ENCODE data around the gene C1orf115. TPM values are rescaled to one million over a fixed set of nuclear protein-coding genes. Genes with fewer than 3 reads are reported as not detected.

C1orf115 gene
- total RNA-seq, 2 donors from 2014 or later = 6.9 to 7.4 TPM

Other genes with a start within 250 kb of the C1orf115 start
- gene MARK1, start 162.2 kb upstream of the C1orf115 start, total RNA-seq = 10 to 100 TPM; 11.1 to 19.4 TPM
- gene MTARC2, start 58.0 kb downstream of the C1orf115 start, total RNA-seq = 10 to 100 TPM; 11.8 to 15.2 TPM
- 1 to 10 TPM; 6.7 to 9.2 TPM for gene MTARC1, start 96.5 kb downstream of the C1orf115 start, total RNA-seq
- 10 to 100 TPM; 16.2 to 22.1 TPM for gene HLX, start 189.1 kb downstream of the C1orf115 start, total RNA-seq

Data from posterior vena cava (tissue), 2 donors.